ENCODE data around the gene UCP2. TPM values are rescaled to one million over a fixed set of nuclear protein-coding genes. Genes with fewer than 3 reads are reported as not detected.
A peak's percentile ranks its signal among the peaks of the same experiment; 100 is the strongest.

The UCP2 gene
- total and polyA plus RNA-seq, 9 of the 15 experiments (the other 6 are each of a cell fraction or from before 2014, with no cell fraction given) = 19.2 to 216 (median 87.9) TPM

DNA sequence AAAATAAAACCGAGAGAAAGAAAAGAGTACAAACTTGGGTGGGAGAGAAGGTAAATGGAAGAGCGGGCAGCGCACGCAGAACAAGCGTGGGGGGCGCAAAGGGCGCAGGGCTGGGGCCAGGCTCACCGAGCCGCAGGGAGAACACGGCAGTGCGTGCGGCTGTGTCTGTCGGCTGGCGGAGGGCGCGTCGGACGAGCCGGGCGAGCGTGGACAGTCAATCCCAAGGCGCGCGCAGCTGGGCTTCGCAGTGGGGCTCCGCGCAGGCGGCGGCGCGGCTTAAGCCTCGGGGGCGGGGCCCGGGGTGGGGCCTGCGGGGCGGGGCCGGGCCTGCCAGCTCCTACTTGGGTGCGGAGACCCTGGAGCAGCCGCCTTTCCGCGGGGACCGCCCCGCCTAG lies at the start of gene UCP2 (continued):
- TF ChIP-seq DEAF1 (CRISPR knock-in tag; IDR thresholded peaks at IDR 0.05) (no peak), YBX1 (IDR thresholded peaks at IDR 0.05) (no peak), IRF9 (tag; IDR thresholded peaks at IDR 0.05) (no peak), ZNF232 (CRISPR knock-in tag; IDR thresholded peaks at IDR 0.05) (no peak), MCM7 (IDR thresholded peaks at IDR 0.05) (no peak), ZNF174 (CRISPR knock-in tag; IDR thresholded peaks at IDR 0.05) (no peak), NCOA1 (IDR thresholded peaks at IDR 0.05; ENCODE audit: low read depth) (no peak), YY1 (IDR thresholded peaks at IDR 0.05; ENCODE audit: borderline replicate concordance in 1 of 3, control insufficient read depth in 1 of 3, extremely low read depth in 1 of 3, insufficient read depth in 3 of 3, insufficient read length in 1 of 3, insufficient replicate concordance in 2 of 3, low read depth in 1 of 3, low read length in 2 of 3) (no peak)
- TF ChIP-seq, protein P1, sequence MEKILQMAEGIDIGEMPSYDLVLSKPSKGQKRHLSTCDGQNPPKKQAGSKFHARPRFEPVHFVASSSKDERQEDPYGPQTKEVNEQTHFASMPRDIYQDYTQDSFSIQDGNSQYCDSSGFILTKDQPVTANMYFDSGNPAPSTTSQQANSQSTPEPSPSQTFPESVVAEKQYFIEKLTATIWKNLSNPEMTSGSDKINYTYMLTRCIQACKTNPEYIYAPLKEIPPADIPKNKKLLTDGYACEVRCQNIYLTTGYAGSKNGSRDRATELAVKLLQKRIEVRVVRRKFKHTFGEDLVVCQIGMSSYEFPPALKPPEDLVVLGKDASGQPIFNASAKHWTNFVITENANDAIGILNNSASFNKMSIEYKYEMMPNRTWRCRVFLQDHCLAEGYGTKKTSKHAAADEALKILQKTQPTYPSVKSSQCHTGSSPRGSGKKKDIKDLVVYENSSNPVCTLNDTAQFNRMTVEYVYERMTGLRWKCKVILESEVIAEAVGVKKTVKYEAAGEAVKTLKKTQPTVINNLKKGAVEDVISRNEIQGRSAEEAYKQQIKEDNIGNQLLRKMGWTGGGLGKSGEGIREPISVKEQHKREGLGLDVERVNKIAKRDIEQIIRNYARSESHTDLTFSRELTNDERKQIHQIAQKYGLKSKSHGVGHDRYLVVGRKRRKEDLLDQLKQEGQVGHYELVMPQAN (IDR thresholded peaks at IDR 0.05; ENCODE audit: borderline replicate concordance) = peak; percentile 8; the same call in 1 of the 2 replicates
- TF ChIP-seq, protein P2, sequence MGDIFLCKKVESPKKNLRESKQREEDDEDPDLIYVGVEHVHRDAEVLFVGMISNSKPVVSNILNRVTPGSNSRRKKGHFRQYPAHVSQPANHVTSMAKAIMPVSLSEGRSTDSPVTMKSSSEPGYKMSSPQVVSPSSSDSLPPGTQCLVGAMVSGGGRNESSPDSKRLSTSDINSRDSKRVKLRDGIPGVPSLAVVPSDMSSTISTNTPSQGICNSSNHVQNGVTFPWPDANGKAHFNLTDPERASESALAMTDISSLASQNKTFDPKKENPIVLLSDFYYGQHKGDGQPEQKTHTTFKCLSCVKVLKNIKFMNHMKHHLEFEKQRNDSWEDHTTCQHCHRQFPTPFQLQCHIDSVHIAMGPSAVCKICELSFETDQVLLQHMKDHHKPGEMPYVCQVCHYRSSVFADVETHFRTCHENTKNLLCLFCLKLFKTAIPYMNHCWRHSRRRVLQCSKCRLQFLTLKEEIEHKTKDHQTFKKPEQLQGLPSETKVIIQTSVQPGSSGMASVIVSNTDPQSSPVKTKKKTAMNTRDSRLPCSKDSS (IDR thresholded peaks at IDR 0.05; ENCODE audit: low read depth, partially characterized antibody) = no peak
- TF ChIP-seq, protein P3, sequence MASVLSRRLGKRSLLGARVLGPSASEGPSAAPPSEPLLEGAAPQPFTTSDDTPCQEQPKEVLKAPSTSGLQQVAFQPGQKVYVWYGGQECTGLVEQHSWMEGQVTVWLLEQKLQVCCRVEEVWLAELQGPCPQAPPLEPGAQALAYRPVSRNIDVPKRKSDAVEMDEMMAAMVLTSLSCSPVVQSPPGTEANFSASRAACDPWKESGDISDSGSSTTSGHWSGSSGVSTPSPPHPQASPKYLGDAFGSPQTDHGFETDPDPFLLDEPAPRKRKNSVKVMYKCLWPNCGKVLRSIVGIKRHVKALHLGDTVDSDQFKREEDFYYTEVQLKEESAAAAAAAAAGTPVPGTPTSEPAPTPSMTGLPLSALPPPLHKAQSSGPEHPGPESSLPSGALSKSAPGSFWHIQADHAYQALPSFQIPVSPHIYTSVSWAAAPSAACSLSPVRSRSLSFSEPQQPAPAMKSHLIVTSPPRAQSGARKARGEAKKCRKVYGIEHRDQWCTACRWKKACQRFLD (CRISPR knock-in tag; IDR thresholded peaks at IDR 0.05) = no peak
- TF ChIP-seq, protein P4, sequence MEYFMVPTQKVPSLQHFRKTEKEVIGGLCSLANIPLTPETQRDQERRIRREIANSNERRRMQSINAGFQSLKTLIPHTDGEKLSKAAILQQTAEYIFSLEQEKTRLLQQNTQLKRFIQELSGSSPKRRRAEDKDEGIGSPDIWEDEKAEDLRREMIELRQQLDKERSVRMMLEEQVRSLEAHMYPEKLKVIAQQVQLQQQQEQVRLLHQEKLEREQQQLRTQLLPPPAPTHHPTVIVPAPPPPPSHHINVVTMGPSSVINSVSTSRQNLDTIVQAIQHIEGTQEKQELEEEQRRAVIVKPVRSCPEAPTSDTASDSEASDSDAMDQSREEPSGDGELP (CRISPR knock-in tag; IDR thresholded peaks at IDR 0.05; ENCODE audit: borderline replicate concordance) = no peak; the same call in 1 of the 2 replicates
- TF ChIP-seq, protein P5, sequence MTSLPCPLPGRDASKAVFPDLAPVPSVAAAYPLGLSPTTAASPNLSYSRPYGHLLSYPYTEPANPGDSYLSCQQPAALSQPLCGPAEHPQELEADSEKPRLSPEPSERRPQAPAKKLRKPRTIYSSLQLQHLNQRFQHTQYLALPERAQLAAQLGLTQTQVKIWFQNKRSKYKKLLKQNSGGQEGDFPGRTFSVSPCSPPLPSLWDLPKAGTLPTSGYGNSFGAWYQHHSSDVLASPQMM (CRISPR knock-in tag; IDR thresholded peaks at IDR 0.05) = no peak
- TF ChIP-seq, protein P6, sequence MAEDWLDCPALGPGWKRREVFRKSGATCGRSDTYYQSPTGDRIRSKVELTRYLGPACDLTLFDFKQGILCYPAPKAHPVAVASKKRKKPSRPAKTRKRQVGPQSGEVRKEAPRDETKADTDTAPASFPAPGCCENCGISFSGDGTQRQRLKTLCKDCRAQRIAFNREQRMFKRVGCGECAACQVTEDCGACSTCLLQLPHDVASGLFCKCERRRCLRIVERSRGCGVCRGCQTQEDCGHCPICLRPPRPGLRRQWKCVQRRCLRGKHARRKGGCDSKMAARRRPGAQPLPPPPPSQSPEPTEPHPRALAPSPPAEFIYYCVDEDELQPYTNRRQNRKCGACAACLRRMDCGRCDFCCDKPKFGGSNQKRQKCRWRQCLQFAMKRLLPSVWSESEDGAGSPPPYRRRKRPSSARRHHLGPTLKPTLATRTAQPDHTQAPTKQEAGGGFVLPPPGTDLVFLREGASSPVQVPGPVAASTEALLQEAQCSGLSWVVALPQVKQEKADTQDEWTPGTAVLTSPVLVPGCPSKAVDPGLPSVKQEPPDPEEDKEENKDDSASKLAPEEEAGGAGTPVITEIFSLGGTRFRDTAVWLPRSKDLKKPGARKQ (CRISPR knock-in tag; IDR thresholded peaks at IDR 0.05) = no peak
- TF ChIP-seq, protein P7, sequence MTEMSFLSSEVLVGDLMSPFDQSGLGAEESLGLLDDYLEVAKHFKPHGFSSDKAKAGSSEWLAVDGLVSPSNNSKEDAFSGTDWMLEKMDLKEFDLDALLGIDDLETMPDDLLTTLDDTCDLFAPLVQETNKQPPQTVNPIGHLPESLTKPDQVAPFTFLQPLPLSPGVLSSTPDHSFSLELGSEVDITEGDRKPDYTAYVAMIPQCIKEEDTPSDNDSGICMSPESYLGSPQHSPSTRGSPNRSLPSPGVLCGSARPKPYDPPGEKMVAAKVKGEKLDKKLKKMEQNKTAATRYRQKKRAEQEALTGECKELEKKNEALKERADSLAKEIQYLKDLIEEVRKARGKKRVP (CRISPR knock-in tag; IDR thresholded peaks at IDR 0.05) = no peak

Data from K562 (cell line).